DOHH2 (cell line): ENCODE data around the gene ELOVL5.

Experiments used
- CTCF ChIP-seq: fragments of 200-600 bp; sonication (generic); IDR thresholded peaks from one replicate; pipeline ENCODE4 v1.5.1; 2014; ENCODE audit warnings: antibody characterized with exemption, mild to moderate bottlenecking, low read depth, low read length; ENCODE audit not compliant: poor library complexity, severe bottlenecking
- EZH2phosphoT487 ChIP-seq: fragments of 200-600 bp; sonication (generic); IDR thresholded peaks from 2 replicates; pipeline ENCODE4 v1.6.1; 2017; ENCODE audit warnings: borderline replicate concordance, mild to moderate bottlenecking, antibody characterized with exemption, low read length, moderate library complexity, mixed read lengths

GRCh38 chr6:53290537-53291510, 57.9 kb downstream of the ELOVL5 start:
- TF ChIP-seq CTCF = no peak
- no peak for TF ChIP-seq EZH2phosphoT487
